ENCODE measurements around the gene CNTN5.
"Not testable (repeated sequence)": the region's sequence is repeated elsewhere in the genome, so short reads cannot be mapped to it uniquely, and the experiment has no call there.

Gene CNTN5

DNA sequence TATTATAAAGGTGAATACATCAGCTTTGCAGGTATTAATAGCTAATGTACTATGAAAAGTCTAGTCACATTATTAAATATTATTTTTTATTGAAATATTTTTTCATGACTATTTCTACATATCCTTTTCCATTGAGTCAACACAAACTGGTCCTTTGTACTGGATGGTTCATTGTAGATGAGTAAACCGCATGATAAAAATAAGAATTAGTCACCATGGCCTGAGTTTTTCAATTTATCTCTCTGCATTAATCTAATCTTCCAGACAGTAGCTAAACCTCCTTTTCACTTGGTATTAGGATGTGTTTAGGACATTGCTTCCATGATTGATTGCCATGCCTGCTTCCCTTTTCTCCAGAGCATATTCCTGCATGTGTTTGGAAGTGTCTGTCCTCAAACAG is 1227.0 kb downstream of the CNTN5 start:
- DNase-seq, result no peak

DNA sequence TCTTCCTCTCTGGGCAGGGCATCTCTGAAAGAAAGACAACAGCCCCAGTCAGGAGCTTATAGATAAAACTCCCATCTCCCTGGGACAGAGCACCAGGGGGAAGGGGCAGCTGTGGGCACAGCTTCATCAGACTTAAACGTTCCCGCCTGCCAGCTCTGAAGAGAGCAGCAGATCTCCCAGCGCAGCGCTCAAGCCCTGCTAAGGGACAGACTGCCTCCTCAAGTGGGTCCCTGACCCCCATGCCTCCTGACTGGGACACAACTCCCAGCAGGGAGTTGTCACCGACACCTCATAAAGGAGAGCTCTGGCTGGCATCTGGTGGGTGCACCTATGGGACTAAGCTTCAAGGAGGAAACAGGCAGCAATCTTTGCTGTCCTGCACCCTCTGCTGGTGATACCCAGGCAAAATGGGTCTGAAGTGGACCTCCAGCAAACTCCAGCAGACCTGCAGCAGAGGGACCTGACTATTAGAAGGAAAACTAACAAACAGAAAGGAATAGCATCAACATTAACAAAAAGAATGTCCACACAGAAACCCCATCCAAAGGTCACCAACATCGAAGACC is 1236.6 kb downstream of the CNTN5 start:
- not testable (repeated sequence) for DNase-seq

DNA sequence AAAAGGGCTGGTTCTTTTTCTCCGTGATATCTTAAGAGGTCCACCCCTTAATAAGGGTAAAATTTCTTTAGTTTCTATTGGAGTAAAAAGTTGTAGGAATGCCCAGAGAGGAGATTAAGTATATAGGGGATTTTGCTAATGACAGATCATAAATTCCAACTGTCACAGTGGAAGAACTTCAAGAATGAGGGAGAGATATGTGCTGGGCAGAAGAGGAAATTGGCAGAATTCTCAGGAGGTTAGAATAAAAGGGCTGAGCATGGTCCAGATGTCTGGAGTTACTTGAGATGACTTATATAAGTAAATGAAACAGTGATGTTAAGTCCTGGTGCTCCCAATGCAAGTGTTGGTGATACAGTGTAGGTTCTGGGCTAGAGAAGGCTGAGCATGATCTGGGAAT is 1248.8 kb downstream of the CNTN5 start:
- DNase-seq, result no peak

DNA sequence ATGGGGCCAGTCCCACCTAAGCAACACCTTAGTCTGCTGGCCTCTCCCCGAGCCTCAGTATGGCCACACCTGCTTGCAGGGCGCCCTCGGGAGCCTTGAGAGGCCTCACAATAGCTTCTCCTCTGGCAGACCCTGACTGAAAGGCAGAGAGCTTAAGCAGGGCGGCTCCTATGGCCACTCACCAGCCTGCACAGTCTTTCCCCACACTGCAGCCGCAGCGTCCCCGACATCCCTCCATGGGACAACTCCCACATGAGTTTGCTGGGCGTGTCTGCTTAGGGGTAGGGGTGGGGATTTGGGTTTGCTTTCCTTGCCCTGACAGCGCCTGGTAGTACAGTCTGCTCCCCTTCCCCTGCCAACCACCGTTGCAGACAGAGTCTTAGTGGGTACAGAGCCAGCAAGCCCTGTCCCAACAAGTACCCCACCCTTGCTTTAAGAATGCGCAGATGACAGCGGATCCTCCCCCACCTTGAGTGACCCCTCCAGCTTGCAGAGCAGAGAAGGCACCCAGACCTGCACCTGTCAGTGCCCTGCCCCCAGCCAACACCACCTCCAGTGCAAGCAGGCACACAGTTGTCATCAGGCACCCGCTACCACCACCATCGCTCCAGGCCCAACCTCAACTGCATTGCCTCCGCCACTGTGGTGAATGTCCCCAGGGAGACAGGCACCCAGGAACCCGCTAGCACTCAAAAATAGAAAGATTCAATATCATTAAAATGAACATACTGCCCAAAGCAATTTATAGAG is 1252.5 kb downstream of the CNTN5 start:
- no peak for DNase-seq

DNA sequence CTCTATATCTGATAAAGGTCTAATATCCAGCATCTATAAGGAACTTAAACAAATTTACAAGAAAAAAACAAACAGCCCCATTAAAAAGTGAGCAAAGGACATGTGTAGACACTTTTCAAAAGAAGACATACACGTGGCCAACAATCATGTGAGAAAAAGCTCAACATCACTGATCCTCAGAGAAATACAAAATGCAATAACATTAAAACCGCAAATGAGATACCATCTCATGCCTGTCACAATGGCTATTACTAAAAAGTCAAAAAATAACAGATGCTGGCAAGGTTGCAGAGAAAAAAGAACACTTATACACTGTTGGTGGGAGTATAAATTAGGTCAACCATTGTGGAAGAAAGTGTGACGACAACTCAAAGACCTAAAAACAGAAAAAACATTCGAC is 1253.7 kb downstream of the CNTN5 start:
- not testable (repeated sequence) for DNase-seq

DNA sequence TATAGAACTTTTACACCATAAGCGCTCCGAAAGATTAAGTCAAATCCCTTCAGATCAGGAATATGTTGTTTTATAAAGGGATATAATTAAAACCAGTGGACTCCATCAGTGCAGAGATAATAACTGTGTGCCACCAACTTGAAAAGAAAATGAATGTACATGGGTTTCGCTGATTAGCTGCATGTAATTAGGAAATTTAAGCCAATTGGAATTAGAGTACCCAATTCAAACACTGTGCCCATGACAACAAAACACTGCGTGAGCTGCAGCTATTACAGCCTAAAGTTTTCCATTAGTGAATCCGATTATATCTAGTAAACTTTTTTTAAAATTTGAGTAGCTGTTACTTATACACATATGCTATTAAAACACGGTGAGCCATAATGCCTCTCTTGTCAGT is 1274.0 kb downstream of the CNTN5 start:
- no peak for DNase-seq

DNA sequence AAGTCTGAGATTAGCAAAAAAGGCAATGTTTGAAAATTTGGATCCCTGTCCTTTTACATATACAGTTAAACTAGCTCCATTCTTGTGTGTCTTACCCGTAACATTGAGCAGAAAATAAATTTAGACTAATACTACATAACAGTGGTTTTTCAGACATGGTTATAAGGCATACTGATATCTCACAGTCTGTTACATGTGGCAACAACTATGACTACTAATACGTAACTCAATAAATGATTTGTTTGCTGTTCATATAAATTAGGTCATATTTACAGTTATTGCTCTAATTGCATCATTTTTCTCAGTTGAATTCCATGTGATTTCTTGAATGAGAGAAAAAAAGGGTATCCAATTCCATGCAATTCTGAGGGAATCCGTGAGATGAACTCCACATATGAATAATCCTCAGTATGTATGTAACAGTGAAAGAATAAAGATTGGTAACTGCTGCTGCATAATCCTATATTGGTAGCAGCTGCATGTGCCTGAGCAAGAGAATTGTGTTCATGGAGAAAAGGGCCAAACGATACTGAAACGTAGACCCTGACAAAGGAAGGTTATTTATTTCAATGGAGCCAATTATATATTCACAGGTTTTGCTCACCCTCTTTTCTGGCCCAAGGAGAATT is 1275.4 kb downstream of the CNTN5 start:
- no peak for DNase-seq

DNA sequence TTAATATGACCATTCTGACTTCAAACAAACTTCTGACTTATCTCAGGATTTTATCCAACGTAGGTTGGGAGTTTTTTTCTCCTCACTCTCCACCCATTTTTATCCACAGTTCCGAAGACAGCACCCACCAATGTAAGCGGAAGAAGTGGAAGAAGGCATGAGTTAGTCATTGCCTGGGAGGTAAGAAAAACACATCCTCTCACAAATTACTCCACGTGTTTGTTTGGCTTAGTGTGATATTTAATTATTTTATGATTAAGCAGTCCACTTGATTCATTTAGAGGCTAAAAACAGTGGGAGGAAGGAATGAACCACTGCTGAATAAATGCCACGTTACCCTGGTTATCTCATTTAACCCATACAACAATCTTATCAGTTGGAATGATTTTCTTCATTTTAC is 1276.8 kb downstream of the CNTN5 start:
- no peak for DNase-seq

DNA sequence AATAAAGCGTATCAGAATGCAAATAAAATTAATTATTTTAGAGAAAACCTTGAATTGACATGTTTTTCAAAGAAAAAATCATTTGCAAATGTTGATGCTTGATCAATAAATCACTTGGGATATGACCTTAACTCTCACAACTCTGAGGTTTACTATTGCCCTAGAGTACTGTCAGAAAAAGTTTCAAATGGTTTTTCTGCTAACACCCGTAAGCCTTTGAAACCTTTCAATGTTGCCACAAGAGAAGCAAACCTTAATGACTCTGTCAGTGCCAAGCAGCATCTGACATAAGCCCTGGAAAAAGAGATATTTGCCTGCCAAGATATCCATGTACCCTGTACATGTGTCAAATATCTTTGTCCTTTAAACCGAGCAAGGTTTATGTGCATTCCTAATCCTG is 1282.1 kb downstream of the CNTN5 start:
- DNase-seq, result no peak

DNA sequence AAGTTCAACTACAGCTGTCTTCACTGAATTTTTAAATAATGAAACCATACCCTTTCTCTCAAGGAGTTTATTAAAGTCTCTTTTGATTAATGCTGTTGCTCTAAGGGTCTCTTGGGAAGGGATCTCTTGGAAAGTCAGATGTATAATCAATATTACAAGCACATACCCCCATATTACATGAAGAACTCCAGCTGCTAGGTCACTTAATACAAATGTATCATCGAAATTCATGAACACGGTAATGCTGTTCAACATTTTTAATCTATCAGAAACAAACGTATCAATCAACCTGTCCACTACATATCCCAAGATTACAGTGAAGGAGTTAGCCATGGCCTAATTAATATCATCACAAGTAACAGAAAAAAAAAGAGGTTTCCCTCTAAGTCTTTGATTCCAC is 1283.1 kb downstream of the CNTN5 start:
- peak in 1 of 2 experiments; percentile 6 for DNase-seq

DNA sequence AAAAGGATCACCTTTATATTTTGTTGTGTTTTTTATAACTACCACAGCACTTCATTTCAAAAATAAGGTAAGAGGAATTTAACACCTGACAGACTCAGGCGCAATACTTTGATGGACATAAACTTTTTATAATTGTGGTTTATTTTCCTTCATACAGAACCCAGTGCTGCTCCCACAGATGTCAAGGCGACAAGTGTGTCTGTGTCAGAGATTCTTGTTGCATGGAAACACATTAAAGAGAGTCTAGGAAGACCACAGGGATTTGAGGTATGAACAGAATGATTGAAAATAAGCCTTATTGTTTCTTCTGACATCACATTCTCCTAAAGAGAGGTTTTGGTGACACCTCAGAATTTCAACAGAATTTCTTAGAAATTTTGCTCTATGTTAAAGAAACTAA is 1287.5 kb downstream of the CNTN5 start:
- DNase-seq, result no peak

DNA sequence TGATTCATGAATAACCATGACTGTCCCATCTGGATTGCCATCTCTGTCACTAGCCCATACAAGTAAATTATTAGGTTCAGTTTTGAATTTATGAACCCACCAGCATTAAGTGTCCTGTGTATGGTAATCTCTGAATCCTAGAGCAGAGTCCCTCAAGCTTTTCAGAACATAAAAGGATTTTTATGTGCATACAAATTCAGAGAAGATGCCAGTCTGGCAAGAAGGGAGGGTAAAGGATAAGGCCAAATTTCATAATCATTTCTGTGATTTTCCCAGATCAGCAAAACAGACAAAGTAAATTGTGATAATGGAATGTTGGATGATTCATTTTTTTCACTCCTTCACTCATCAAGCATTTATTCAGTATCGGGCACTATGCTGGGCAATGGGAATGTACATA is 1295.2 kb downstream of the CNTN5 start:
- DNase-seq, result no peak

DNA sequence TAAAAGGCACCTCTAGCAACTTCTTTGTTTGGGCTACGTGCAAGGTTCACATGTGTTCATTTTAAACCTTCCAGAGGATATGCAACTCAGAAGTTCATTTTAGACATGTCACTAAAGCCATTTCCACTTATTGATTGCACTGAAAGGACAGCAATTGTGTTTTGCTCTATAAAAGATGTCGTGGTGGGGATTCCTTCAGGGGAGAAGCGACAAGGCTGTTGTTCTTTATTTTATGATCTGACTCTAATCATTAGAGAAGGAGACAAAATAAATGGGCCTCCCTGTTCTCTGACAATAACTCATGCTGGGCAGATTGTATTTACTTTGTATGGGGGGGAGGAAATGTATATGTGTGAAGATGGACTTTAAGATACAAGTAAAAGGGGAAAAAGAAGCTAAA is 1296.2 kb downstream of the CNTN5 start:
- DNase-seq, result no peak

DNA sequence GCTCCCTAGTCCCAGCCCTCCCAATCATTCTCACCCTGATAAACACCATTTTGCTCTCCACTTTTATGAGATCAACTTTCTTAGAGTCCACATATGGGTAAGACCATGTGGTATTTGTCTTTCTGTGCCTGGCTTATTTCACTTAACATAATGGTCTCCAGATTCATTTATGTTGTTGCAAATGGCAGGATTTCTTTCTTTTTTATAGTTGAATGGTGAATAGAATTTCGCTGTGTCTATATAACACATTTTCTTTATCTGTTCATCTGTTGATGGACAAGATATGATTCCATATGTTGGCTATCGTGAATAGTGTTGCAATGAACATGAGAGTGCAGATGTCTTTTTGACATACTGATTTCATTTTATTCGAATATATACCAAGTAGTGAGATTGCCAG is 1298.9 kb downstream of the CNTN5 start:
- DNase-seq, result no peak

DNA sequence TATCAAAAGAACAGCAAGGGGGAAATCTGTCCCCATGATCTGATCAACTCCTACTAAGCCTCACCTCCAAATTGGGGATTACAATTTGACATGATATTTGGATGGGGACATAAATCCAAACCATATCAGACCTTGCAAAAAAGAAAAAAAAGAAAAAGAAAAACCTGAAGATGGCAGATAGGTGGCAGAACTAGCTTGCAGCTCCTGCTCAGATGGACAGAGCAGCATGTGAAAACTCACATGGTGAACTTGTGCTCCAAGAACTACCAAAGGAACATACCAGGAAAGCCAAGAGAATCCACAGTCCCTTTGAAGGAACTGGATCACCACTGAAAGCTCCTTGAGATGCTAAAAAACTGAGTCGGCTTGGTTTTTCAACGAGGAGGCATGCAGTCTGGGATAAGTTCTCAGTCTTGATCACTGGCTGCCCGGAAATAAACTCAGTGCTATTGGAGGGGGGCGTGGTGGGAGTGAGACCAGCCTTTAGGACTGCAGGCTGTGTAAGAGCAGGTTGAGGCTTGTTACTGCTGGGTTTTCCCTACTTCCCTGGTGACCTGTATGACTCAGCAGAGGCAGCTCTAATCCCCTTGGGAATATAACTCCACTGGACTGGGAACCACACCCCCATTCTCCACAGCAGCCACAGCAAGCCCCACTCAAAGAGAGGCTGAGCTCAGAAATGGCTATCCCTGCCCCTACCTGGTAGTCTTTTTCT is 1308.0 kb downstream of the CNTN5 start:
- DNase-seq, result peak in 1 of 2 experiments; percentile 70

DNA sequence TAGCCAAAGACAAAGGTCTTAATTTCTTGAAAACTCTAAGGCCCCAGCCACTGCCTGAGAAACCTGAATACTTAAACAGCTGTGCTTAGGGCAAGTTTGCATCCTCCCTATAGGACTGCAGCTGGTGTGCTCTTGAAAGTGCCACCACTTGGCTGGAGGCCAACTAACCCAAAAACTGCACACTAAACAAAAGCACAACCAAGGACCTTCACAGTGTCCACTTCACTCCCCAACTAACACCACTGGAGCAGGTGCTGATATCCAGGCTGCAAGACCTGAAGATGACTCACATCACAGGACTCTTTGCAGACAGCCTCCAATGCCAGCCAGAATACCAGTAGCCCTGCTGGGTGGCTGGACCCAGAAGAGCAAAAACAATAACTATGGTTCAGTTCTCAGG is 1308.6 kb downstream of the CNTN5 start:
- peak in 1 of 2 experiments; percentile 73 for DNase-seq

DNA sequence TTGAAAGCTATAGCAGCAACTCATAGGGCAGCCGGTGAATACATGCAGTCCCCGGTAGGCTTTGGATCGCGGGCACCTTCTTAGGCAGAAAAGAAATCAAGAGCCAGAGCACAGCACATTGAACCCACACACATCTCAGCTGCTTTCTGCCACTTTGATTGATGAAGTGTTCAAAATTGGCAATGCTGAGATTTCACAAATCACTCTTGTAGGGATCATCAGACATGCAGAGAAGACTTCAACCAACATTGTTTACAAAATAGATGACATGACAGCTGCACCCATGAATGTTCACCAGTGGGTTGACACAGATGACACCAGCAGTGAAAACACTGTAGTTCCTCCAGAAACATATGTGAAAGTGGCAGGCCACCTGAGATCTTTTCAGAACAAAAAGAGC is 1316.1 kb downstream of the CNTN5 start:
- no peak for DNase-seq

DNA sequence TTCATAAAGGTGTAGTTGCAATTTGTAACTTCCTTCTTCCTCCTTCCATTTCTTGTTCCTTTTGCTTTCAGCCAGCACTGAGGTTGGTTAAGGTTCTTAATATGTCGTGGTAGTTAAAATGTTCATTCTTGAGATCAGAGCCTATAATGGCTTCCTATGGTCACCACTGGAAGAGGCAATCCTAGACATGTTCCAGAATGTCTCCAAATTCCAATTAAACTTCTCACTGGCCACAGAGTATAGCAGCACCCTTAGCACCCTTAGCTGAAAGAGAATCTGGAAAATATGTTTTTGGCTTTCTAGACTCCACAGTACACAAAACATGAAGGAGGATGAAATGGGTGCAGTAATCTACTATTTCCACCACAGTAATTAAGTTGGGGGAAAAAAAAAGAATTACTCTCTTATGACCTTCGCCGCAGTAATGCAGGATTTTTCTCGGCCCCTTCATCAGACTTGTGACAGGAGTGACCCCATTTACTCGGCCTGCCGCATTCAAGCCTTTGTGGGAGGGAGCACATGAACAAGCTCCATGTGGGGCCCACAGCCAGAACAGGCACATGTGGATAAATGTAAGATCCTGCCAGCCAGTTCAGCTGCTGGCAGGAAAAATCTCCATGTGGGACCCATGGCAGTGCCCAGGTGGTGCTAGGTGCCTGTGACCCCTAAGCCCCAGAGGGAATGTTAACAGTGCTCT is 1317.5 kb downstream of the CNTN5 start:
- DNase-seq, result no peak

DNA sequence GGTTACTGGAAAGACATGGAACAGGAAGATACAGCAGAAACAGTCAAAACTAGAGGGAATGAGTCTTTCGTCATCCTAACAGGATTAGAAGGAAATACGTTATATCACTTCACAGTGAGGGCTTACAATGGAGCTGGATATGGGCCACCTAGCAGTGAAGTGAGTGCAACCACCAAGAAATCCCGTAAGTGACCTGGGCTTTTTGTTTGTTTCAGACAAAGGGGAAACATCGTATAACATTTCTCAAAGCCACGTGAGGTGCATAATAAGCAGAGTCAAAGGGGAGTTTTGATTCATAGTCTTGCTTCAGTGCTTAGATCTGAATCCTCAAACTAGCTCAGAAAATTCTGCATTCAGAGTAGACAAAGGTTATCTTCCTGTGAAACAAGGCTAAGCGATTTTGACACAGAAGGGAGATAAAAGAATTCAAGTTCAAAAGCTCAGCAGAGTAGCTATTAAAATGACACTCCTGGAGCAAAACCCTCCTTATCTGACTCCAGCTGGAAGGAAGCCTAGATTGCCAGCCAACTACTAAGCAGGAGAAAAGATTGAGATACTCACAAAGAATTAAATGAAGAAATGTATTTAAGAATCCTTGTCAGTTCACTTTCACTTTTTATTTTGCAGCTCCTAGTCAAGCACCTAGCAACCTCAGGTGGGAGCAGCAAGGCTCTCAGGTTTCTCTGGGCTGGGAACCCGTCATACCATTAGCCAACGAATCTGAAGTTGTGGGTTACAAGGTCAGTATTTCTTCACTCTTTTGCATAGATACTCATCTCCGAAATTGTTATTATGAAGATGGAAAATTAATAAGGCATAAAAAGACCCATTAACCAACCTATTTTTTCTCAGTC is 1319.9 kb downstream of the CNTN5 start:
- DNase-seq, result no peak

DNA sequence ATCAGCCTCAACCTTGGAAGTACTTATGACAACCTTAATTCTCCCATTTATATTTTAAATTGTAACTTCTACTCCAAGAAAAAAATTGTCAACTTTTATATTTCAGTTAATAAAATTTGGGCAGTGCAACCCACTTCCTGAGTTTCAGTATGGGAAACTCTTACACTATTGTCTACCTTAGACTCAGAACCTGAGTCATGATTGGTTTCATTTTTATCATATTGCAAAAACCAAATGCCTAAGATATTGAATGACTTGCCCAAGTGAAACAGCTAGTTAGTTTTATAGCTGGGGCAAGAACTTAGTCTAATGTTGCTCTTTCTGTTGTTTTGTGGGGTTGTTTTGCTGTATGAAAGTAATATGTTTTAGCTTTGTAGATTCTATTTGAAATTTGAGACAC is 1332.3 kb downstream of the CNTN5 start:
- DNase-seq, result no peak

DNA sequence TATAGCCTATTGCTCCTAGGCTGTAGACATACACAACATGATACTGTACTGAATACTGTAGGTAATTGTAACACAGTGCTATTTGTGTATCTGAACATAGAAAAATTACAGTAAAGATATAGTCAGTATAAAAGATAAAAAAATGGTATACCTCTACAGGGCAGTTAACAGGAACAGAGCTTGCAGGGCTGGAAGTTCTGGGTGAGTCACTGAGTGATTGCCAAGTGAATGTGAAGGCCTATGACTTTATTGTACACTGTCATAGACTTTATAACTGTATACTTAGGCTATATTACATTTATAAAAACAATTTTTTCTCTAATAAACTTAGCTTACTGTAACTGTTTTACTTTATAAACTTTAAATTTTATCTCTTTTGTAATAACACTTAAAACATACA is 1334.0 kb downstream of the CNTN5 start:
- DNase-seq, result no peak

DNA sequence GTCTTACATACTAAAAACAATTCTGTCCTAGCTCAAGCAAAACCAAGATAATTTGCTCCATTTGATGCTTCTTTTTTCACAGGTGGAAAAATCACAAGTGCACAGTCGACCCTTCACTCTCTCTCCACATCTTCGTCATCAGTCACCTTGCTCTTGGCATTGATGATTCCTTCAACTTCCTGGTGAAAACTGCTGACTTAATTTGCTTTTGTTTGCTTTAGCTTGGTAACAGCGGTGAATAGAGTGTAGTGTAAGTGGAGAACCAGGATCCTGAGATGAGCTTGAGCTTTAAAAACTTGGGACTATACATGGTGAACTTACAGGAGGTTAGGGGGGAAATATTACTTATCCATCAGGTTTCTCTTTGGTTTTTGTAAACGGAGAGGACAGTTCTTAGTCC is 1335.3 kb downstream of the CNTN5 start:
- no peak for DNase-seq

All from NCI-H524 (cell line).